ENCODE measurements around the gene RBM26.

GRCh38 chr13:79427883-79428282 is 21.8 kb upstream of the RBM26 start:
- TF ChIP-seq CTCF (conservative IDR thresholded peaks at IDR 0.05; ENCODE audit: low read depth in 2 of 2) (no peak), EZH2 (IDR thresholded peaks at IDR 0.05; ENCODE audit: low read depth, unreplicated experiment) (no peak)

All from GM23338 (cell line).